GM08714 (cell line): ENCODE data around the gene TP53I3.
"Not testable (repeated sequence)": the region's sequence is repeated elsewhere in the genome, so short reads cannot be mapped to it uniquely, and the experiment has no call there.

Experiments used
- H3K4me3 ChIP-seq: fragments of 200-500 bp; sonication (Bioruptor generic); 2 replicates; pipeline ENCODE4 v1.5.1; 2014; ENCODE audit warnings: mild to moderate bottlenecking, low read length, inconsistent platforms
- ZNF274 ChIP-seq: IDR thresholded peaks from 2 replicates; pipeline ENCODE4 v1.6.1; 2012; ENCODE audit warnings: mild to moderate bottlenecking, low read depth, low read length

TP53I3 gene

GRCh38 chr2:24052951-24053350 is 31.7 kb downstream of the TP53I3 start:
- no peak for TF ChIP-seq ZNF274

GRCh38 chr2:24051833-24052232 is 32.8 kb downstream of the TP53I3 start:
- TF ChIP-seq ZNF274, result no peak
- H3K4me3 ChIP-seq, result no peak overlapping the region

More at GRCh38 chr2:24052951-24053350, 31.7 kb downstream of the TP53I3 start:
- H3K4me3 ChIP-seq, result no peak overlapping the region

GRCh38 chr2:24050041-24050979 is 34.3 kb downstream of the TP53I3 start:
- peak overlapping the region; percentile 84 for H3K4me3 ChIP-seq
- no peak for TF ChIP-seq ZNF274

GRCh38 chr2:24049485-24050021 is 35.1 kb downstream of the TP53I3 start, which contains the start of gene FKBP1B:
Gene FKBP1B (plus strand): TSS chr2:24049741. CDS start chr2:24049850, 109 bp downstream.
- peak within 1 kb of the TSS; percentile 84 for H3K4me3 ChIP-seq
- TF ChIP-seq ZNF274, result no peak

- H3K4me3 ChIP-seq, result peak overlapping the region; percentile 84
These were observed 35.7 kb downstream of the TP53I3 start for GRCh38 chr2:24048769-24049484.

GRCh38 chr2:24047703-24048033 is 37.0 kb downstream of the TP53I3 start:
- no peak for TF ChIP-seq ZNF274
- no peak overlapping the region for H3K4me3 ChIP-seq

More at GRCh38 chr2:24048769-24049484, 35.7 kb downstream of the TP53I3 start:
- no peak for TF ChIP-seq ZNF274

- peak within 1 kb of the TSS; percentile 88 for H3K4me3 ChIP-seq
- no peak for TF ChIP-seq ZNF274
These were observed 37.5 kb downstream of the TP53I3 start, which contains the start of gene WDCP for GRCh38 chr2:24046930-24047702. Gene WDCP (minus strand): TSS chr2:24047391. CDS start chr2:24039494, 7,897 bp downstream.

- no peak for TF ChIP-seq ZNF274
- H3K4me3 ChIP-seq, result peak overlapping the region; percentile 88
These were observed 38.1 kb downstream of the TP53I3 start for GRCh38 chr2:24046599-24046929.

- H3K4me3 ChIP-seq, result peak overlapping the region; percentile 88; the same call in 1 of the 2 replicates
- TF ChIP-seq ZNF274, result no peak
These were observed 38.8 kb downstream of the TP53I3 start for GRCh38 chr2:24045511-24046508.

GRCh38 chr2:24043133-24043532 is 41.5 kb downstream of the TP53I3 start:
- H3K4me3 ChIP-seq, result not testable (repeated sequence)

GRCh38 chr2:24040511-24040910 is 44.1 kb downstream of the TP53I3 start:
- H3K4me3 ChIP-seq, result no peak overlapping the region

GRCh38 chr2:24038786-24039499 is 45.7 kb downstream of the TP53I3 start:
- no peak for TF ChIP-seq ZNF274
- no peak overlapping the region for H3K4me3 ChIP-seq

More at GRCh38 chr2:24040511-24040910, 44.1 kb downstream of the TP53I3 start:
- TF ChIP-seq ZNF274, result no peak
